GM19324 (cell line): ENCODE measurements around the gene DHDH.
"Not testable (repeated sequence)": the region's sequence is repeated elsewhere in the genome, so short reads cannot be mapped to it uniquely, and the experiment has no call there.

Experiments
- ATAC-seq: cut with Tn5 transposase; IDR thresholded peaks from one replicate; pipeline ENCODE4 v1.9.1; 2021; ENCODE audit warnings: mild to moderate bottlenecking, moderate library complexity; ENCODE audit not compliant: unreplicated experiment, low FRiP score

The DHDH gene

DNA sequence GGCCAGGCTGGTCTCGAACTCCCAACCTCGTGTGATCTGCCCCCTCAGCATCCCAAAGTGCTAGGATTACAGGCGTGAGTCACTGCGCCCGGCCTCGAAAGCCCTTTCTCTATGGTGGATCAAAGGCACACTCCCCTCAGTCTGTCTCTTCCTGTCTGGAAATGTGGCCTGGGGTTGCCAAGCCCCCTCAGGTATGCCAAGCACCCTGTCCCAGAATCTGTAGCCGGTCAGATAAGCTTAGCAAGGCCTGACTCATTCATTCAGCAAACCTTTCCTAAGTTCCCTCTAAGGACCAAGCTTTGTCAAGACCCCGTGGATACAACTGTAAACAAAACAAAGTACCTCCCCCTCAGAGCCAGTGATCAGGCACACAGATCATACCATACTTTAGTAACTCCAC, 19.3 kb upstream of the DHDH start:
- ATAC-seq: no peak

DNA sequence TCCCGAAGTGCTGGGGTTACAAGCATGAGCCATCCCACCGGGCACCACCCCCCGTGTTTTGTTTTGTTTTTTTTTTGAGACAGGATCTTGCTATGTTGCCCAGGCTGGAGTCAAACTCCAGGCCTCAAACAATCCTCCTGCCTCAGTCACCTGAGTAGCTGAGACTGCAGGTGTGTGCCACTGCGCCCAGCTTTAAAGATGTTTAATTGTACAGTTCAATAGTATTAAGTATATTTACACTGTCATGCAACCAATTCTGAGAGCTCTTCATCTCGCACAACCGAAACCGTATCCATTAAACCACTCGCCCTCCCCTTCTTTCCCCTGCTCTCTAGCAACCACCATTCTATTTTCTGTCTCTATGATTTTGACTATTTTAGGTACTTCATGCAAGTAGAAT, 17.7 kb upstream of the DHDH start:
- ATAC-seq: no peak

- no peak for ATAC-seq
Observed at GRCh38 chr19:48918071-48918470, 15.4 kb upstream of the DHDH start.

DNA sequence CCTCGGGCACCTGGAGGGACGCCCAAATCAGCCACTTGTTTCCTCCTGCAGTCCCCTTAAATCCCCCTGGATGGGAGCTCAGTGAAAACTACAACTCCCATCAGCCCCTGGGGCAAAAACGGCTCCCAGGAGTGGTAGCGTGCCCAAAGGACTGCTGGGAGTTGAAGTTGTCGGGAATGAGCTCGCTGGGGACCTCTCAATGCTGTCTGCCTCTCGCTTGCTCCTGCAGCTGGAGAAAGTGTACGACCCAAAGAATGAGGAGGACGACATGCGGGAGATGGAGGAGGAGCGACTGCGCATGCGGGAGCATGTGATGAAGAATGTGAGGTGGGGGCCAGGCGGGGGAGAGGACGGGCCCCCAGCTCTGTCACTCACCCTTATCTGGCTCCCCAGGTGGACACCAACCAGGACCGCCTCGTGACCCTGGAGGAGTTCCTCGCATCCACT, 14.7 kb upstream of the DHDH start:
- no peak for ATAC-seq

- not testable (repeated sequence) for ATAC-seq
Observed at GRCh38 chr19:48919271-48919670, 14.2 kb upstream of the DHDH start.

DNA sequence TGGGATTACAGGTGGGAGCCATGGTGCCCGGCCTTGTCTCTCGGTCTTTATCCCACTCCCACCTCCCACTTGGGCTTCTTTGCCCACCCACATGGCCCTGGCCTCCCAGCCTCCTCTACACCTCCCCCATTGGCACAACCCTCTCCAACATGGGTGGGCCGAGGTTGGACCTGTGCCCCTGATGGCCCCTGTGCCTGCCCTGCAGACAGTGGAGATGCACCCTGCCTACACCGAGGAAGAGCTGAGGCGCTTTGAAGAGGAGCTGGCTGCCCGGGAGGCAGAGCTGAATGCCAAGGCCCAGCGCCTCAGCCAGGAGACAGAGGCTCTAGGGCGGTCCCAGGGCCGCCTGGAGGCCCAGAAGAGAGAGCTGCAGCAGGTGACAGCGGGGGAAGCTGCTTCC, 12.6 kb upstream of the DHDH start:
- ATAC-seq: no peak

DNA sequence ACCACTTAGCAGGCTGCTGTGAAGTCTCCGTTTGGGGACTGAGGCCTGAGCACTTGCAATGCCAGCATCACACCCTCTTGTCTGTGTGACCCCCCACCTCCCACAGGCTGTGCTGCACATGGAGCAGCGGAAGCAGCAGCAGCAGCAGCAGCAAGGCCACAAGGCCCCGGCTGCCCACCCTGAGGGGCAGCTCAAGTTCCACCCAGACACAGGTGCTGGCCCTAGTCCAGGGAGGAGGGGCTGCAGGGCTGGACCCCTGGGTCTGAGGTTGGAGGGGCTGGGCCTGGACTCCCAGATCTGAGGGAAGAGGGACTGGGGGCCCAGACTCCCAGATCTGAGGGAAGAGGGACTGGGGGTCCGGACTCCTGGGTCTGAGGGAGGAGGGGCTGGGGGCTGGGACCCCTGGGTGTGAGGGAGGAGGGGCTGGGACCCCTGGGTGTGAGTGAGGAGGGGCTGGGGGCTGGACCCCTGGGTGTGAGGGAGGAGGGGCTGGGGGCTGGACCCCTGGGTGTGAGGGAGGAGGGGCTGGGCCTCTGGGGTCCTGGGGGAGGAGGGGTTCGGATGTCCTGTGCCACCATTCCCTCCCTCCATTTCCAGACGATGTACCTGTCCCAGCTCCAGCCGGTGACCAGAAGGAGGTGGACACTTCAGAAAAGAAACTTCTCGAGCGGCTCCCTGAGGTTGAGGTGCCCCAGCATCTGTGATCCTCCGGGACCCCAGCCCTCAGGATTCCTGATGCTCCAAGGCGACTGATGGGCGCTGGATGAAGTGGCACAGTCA, 11.6 kb upstream of the DHDH start:
- no peak for ATAC-seq

DNA sequence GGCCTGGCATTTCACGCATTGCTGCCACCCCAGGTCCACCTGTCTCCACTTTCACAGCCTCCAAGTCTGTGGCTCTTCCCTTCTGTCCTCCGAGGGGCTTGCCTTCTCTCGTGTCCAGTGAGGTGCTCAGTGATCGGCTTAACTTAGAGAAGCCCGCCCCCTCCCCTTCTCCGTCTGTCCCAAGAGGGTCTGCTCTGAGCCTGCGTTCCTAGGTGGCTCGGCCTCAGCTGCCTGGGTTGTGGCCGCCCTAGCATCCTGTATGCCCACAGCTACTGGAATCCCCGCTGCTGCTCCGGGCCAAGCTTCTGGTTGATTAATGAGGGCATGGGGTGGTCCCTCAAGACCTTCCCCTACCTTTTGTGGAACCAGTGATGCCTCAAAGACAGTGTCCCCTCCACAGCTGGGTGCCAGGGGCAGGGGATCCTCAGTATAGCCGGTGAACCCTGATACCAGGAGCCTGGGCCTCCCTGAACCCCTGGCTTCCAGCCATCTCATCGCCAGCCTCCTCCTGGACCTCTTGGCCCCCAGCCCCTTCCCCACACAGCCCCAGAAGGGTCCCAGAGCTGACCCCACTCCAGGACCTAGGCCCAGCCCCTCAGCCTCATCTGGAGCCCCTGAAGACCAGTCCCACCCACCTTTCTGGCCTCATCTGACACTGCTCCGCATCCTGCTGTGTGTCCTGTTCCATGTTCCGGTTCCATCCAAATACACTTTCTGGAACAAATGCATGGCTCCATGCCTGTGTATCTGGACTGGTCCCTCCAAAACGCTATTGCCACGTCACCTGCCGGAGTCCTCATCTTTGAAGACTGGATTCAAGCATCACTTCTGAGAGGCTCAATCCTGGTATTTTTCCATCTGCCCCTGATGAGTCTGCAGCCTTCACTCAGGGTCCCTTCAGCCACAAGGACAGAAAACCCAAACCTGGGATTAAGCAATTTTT, 10.7 kb upstream of the DHDH start:
- no peak for ATAC-seq

- no peak for ATAC-seq
Observed at GRCh38 chr19:48925240-48925843, 8.2 kb upstream of the DHDH start.

- not testable (repeated sequence) for ATAC-seq
Observed at GRCh38 chr19:48925890-48926289, 7.6 kb upstream of the DHDH start.

DNA sequence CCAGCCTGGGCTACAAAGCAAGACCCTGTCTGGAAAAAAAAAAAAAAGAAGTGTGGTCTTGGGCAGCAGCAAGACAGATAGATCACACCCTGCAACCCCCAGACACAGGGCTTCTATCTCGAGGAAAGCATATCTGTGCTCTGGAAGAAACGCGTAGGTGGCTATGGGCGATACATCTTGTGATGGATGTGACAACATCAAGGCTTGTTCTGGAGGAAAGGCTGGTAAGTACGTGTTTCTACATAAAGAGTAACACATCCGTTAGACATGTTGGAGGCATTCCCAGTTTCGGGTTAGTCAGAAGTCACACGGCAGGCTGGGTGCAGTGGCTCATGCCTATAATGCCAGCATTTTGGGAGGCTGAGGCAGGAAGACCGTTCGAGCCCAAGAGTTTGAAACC, 6.6 kb upstream of the DHDH start:
- no peak for ATAC-seq

DNA sequence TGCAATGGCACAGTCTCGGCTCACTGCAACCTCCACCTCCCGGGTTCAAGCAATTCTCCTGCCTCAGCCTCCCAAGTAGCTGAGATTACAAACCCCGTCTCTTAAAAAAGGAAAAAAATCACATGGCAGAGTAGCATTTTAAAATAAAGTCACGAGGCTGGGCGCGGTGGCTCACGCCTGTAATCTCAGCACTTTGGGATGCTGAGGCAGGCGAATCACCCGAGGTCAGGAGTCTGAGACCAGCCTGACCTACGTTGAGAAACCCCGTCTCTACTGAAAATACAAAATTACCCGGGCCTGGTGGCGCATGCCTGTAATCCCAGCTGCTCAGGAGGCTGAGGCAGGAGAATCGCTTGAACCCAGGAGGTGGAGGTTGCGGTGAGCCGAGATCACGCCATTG, 5.8 kb upstream of the DHDH start:
- not testable (repeated sequence) for ATAC-seq

DNA sequence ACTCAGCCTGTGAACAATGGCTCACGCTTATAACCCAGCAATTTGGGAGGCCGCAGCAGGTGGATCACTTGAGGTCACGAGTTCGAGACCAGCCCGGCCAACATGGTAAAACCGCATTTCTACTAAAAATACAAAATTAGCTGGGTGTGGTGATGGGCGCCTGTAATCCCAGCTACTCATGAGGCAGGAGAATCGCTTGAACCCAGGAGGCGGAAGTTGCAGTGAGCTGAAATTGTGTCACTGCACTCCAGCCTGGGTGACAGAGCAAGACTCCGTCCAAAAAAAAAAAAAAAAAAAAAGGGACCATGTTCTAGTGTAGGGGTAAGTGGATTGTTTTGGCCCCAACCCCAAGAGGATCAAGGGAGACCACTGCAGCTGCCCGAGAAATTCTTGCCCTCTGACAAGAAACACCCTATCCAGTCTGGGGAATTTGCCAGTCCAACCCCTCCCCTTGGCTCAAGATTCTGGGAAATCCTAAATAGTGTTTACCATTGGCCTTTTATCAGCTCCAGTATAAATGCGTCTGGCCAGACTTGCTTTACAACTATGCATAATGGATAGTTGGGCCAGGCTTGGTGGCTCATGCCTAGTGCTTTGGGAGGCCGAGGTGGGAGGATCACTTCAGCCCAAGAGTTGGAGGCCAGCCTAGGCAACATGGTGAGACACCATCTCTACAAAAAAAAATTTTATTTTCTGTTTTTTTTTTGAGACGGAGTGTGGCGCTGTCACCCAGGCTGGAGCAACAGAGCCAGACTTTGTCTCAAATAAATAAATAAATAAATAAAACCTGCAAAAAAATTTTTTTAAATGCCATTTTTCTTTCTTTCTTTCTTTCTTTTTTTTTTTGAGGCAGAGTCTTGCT, 5.1 kb upstream of the DHDH start:
- ATAC-seq: no peak

DNA sequence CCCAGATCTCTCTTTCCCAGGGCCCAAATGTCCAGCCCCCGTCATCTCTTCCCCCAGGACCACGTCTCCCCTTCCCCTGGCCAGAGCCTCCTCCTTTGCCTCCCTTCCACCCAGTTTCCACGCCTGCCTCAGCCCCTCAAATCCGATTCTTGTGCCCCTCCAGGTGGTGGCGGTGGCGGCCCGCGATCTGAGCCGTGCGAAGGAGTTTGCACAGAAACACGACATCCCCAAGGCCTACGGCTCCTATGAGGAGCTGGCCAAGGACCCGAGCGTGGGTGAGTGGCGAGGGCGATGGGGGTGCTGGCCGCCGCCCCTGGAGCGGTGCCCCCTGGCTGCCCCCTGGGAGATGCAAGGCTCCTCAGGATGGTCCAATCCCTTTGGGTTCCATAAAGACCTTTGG, 1.3 kb downstream of the DHDH start:
- ATAC-seq: no peak

- no peak for ATAC-seq
Observed at GRCh38 chr19:48935864-48936263, 2.4 kb downstream of the DHDH start.

DNA sequence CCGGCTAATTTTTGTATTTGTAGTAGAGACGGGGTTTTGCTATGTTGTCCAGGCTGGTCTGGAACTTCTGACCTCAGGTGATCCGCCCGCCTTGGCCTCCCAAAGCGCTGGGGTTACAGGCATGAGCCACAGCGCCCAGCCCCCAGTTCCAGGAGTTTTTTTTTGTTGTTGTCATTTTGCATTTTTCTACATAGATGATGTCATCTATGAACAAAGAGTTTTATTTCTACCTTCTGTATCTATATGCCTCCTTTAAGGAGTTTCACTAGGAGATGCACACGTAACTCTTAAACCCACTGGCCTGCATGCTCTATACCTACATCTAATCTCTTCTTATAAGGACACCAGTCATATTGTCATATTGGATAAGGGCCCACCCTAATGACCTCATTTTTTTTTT, 4.8 kb downstream of the DHDH start:
- ATAC-seq: no peak

GRCh38 chr19:48940902-48941301, 7.4 kb downstream of the DHDH start:
- ATAC-seq: no peak

- no peak for ATAC-seq
Observed at GRCh38 chr19:48943081-48943480, 9.6 kb downstream of the DHDH start.

- no peak for ATAC-seq
Observed at GRCh38 chr19:48945415-48945814, 11.9 kb downstream of the DHDH start.

- no peak for ATAC-seq
Observed at GRCh38 chr19:48945817-48946216, 12.3 kb downstream of the DHDH start.
